ENCODE measurements around the gene CDKL5.

The CDKL5 gene

GRCh38 chrX:18702362-18703195, 277.2 kb downstream of the CDKL5 start:
- DNase-seq, result no peak

All from activated T-cell treated with anti-CD3 and anti-CD28 coated beads for 4 hours (primary cell).